Inflammatory macrophage (primary cell): ENCODE results near the gene GINS2.
A peak's percentile ranks its signal among the peaks of the same experiment; 100 is the strongest.

Experiments
- DNase-seq, 2 donors: peaks; one replicate each; pipeline ENCODE4 v3.0.0-alpha.2; 2020 to 2022

GINS2 gene

GRCh38 chr16:85667261-85667660, 21.5 kb downstream of the GINS2 start:
- no peak for DNase-seq

DNA sequence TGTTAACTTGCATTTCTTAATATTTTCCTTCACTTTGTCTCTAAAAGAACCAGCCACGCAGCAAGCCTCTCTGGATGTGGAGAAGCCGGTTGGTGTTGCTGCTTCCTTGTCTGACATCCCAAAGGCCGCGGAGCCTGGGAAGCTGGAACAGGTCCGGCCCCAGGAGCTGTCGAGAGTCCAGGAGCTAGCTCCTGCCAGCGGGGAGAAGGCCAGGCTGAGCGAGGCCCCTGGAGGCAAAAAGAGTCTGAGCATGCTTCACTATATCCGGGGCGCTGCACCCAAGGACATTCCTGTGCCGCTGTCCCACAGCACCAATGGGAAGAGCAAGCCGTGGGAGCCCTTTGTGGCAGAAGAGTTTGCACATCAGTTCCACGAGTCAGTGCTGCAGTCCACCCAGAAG, 22.8 kb downstream of the GINS2 start:
- no peak for DNase-seq

DNA sequence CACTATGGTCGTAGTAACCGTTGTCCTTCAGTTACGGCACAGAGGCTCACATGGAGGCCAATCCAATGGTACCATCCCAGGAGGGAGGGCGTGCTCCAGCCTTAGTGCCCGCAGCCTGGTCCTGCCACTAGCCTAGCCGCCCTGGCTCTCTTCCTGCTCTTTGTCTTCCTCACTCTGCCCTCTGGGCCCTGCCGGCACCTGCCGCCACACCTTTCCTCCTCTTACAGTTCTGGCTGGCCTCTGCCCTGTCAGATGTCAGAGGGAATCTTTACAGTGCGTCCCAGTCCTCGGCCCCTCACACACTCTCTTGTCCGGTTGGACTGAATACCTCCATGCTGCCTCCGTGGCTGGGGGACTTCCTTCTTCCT, 23.4 kb downstream of the GINS2 start:
- no peak for DNase-seq

DNA sequence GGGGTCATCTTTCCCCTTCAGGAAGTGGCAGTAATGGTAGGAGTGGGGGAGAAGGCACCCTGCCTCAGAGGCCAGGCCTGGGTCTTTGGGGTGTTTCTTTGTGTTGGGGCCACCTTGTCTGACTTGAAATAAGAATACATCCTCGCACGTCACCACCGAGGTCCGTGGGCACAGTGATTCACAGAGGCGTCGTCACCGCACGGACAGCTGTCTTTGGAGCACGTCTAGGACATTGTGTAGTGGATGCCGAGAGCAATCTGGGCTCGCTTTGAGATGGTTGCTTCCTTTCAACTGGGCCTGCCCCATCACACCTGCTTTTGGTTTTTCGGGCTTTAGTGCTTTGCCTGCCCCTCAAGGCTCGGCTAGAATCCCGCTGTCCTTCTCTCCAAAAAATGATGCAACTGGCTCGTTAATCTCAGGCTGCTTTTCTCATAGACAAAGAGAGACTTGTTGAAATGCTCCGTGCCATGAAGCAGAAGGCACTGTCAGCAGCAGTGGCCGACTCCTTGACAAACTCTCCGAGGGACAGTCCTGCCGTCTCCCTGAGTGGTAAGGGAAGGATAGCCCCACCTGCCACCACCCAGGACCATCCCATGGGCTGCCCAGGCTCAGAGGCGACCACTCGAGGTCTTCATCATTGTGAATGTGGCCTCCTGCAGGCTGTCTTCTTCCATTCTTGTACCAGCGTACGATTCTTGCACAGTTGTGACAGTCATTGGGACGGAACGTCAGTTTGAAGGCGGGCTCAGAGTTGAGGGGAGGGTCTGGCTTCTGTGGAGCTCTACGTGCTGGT, 24.0 kb downstream of the GINS2 start:
- no peak for DNase-seq

GRCh38 chr16:85663891-85664321, 24.8 kb downstream of the GINS2 start:
- DNase-seq, result no peak

DNA sequence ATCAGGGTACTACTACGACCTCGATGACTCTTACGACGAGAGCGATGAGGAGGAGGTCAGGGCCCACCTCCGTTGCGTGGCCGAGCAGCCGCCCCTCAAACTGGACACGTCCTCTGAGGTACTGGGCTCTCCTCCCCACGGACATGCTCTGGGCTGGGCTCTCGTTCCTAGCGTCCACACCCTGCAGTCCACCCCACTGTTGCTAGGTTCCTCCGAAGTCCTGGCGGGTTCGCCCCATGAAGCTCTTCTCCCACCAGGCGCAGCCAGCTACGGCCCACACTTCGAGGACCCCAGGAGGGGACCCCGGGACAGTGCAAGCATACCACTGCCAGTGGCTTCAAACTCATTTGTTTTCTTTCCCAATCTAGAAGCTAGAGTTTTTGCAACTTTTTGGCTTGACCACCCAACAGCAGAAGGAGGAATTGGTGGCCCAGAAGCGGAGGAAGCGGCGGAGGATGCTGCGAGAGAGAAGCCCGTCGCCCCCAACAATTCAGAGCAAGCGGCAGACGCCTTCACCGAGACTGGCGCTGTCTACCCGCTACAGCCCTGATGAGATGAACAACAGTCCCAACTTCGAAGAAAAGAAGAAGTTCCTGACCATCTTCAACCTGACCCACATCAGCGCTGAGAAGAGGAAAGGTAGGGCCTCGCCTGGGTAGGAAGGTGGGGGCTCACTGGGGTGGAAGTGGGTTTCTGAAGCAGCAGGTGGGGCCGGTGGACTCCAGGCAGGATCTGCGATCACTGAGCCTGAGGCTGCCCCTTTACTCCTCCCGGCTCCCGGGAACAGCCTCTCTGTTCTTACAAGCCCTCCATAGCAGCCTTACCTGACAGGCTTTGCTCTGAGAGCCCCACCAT, 25.6 kb downstream of the GINS2 start:
- no peak for DNase-seq

DNA sequence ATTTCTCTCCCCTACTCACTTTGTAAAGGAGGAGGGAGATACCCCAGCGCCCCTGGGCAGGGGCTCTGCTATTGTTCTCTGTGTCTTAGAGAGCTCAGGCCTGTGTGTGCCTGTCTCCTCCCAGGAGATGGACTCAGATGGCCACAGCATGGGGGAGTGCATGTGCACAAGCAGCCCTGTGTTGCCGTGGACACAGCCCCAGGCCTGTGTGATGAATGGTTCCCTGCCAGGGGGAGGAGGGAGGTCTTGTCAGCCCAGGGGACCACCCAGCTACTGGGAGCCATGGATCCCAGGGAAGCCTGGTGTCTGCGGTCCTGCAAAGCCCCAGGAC, 26.3 kb downstream of the GINS2 start:
- DNase-seq, result no peak

DNA sequence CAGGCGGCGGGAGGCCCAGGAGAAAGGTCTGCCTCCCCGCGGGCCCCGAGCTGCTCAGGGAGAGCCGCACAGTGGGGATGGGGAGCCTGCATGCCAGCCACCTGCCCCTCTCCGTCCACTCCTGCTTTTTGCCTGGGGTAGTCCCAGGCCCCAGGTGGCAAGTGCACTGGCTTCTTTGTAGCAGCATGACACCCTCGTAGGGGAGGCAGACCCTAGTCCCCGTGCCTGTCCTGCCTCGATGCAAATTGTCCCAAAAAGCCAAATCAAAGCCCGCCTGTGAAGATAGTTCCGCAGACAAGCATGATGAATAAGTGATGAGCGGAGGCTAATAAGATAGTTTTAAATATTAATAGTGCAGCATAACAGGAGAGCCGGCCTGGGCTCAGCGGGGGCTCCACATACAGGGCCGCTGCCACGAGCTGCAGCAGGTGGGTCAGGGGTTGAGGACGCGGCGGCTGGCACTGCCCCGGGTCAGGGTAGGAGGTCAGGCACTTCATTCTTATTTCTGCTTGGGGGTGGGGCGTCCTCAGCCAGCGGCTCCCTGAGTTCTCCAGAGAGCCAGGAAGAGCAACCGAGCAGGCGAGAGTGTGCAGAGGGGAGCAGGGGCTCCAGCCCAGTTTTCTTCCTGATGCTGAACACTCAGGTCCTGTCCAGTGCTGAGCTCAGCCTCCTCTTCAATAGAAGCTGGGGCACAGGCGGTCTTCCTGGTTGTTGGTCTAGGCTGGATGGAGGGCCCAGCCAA, 26.8 kb downstream of the GINS2 start:
- no peak for DNase-seq

- no peak for DNase-seq
Measured at GRCh38 chr16:85660843-85661739, 27.7 kb downstream of the GINS2 start.

DNA sequence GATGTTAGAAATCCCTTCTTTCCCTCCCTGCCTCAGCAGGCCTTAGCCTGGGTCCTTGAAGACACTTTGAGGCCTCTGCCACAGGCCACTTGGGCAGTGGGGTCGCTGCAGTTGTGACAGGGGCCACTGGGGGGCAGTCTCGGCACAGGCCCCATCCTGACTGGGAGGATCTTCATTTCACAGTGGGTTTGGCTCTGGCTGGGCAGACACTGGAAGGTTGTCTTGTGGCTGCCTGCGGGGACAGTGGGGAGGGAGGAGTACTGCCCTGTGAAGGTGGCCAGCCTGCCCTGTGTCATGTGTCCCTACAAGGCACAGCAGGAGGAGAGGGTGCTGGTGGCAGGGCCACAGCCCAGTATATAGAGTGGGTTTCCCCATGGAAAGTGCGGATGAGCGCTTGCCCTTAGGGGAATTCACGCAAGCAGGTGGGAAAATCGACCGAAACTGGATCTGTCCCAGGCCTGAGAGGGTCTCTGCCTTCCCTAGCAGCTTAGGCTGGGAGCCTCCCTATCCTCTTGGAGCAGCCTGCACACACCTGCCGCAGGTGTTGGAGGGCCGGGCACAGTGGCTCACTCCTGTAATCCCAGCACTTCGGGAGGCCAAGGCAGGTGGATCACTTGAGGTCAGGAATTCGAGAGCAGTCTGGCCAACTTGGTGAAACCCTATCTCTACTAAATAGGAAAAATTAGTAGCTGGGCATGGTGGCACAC, 28.8 kb downstream of the GINS2 start:
- peak; percentile 56 to 64 for DNase-seq

DNA sequence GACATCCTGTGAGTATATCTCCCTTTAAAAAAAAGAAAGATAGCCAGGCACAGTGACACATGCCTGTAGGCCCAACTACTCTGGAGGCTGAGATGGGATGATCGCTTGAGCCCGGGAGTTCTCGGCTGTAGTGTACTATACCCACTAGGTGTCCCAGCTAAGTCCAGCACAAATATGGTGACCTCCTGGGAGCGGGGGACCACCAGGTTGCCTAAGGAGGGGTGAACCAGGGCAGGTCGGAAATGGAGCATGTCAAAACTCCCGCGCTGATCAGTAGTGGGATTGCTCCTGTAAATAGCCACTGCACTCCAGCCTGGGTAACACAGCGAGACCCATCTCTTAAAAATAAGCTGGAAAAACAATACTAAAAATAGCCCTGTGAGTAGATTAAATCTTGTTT, 29.4 kb downstream of the GINS2 start:
- DNase-seq, result no peak

- no peak for DNase-seq
Measured at GRCh38 chr16:85658504-85659326, 30.0 kb downstream of the GINS2 start.

- no peak for DNase-seq
Measured at GRCh38 chr16:85657996-85658395, 30.8 kb downstream of the GINS2 start.

DNA sequence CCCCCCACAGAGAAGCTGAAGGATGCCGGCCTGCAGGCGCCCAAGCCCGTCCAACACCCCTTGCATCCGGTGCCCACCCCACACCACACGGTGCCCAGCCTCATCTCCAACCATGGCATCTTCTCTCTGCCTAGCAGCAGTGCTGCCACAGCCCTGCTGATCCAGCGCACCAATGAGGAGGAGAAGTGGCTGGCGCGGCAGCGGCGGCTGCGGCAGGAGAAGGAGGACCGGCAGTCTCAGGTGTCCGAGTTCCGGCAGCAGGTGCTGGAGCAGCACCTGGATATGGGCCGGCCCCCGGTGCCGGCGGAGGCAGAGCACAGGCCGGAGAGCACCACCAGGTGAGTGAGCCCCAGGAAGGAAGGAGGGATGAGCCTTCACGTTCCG, 31.5 kb downstream of the GINS2 start:
- DNase-seq, result no peak

GRCh38 chr16:85656351-85657266, 32.1 kb downstream of the GINS2 start:
- no peak for DNase-seq

GRCh38 chr16:85655216-85656129, 33.3 kb downstream of the GINS2 start:
- no peak for DNase-seq

DNA sequence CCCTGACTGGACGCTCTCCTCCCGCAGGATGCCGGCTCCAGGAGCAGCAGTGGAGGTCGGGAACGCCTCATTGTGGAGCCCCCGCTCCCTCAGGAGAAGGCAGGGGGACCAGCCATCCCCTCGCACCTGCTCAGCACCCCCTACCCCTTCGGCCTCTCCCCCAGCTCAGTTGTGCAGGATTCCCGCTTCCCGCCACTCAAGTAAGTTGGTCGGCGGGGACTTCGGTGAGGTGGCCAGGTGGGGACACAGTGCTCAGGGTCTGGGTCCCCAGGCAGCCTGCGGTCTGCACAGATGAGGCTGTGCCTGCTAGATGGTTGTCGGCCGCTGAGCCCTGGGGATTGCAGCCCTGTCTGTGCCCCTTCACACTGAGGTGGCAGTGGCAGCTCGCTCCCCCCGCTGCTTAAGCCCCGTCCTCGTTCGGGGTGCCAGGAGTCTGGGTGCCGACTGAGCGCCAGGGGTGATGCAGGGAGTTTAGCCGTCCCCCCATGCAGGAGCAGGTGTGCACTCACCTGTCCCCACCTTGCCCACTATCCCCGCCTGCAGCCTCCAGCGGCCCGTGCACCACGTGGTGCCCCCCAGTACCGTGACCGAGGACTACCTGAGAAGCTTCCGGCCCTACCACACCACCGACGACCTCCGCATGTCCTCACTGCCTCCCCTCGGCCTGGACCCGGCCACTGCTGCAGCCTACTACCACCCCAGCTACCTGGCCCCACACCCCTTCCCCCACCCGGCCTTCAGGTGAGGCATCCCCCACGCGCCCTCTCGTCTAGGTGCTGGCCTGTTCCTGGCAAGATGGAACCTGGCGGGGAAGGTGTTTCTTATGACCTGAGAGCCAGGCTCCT, 34.3 kb downstream of the GINS2 start:
- no peak for DNase-seq
